ENCODE measurements around the gene SLC4A1AP. TPM values are rescaled to one million over a fixed set of nuclear protein-coding genes. Genes with fewer than 3 reads are reported as not detected.

The SLC4A1AP gene
- total RNA-seq, 1 experiment from 2014 or later = 19.8 TPM

DNA sequence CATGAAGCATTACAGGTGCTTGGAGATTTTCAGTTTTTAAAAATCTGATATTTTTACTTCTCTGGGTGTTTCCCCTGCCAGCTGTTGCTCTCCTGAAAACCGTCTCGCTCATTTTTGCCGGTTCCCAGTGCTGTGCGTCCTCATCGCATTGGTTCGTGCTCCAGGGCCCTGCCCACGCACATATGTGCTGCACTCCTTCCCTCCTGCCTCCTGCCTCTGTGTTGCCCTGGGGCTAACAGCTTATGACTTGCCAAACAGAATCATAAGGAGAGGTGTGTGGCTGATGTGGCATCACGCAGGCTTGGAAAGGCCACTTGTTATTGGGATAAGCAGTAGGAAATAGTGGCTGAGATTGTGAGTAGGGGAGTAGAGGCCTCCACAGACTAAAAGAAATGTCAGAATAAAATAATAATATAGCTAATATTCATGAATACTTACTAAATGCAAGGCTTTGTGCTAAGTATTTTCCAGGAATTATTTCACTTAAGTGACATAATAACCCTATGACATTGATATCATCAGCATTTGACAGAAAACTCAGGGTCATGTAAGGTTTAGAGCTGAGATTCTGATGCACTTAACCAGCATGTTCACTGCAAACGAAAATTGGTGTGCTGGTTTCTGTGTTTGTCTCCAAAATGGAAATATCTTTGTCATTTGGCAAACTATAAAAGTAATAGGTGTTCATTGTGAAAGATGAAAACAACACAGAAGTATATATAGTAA, 53.5 kb downstream of the SLC4A1AP start:
- TF ChIP-seq ZFX (IDR thresholded peaks at IDR 0.05) = no peak
- TF ChIP-seq, protein P1, sequence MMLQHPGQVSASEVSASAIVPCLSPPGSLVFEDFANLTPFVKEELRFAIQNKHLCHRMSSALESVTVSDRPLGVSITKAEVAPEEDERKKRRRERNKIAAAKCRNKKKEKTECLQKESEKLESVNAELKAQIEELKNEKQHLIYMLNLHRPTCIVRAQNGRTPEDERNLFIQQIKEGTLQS (IDR thresholded peaks at IDR 0.05) = no peak
- TF ChIP-seq TCF7L2 (IDR thresholded peaks at IDR 0.05; ENCODE audit: borderline replicate concordance, extremely low read depth, insufficient read depth, insufficient read length) = no peak
- peak overlapping the region; percentile 52 for H3K9ac ChIP-seq (ENCODE audit: low read length)
- no peak overlapping the region for H2AFZ ChIP-seq (ENCODE audit: low read depth, low read length, poor library complexity, severe bottlenecking)
- POLR2A ChIA-PET = interaction anchor here (0.7 to 2.1 kb wide), 2 partner anchors 10 to 35 kb away, joined by 3 to 14 read pairs; no protein-coding TSS in a partner anchor
- H3K9me2 ChIP-seq (ENCODE audit: insufficient read depth) = no peaks in the 10 kb centered on the region
- peaks cover 35 to 66% of the 10 kb centered on the region in 2 experiments for H3K4me1 ChIP-seq (ENCODE audit: control insufficient read depth in 1 of 2, insufficient read depth in 2 of 2, low read length in 2 of 2)
- no peaks in the 10 kb centered on the region for H3K79me2 ChIP-seq (ENCODE audit: insufficient read depth, low read length)
- intact Hi-C loops (cut with micrococcal nuclease) = no loop called here
- CTCF ChIA-PET = interaction anchor here (1.0 to 1.7 kb wide), 5 partner anchors 11 to 90 kb away, joined by 3 to 9 read pairs (median 4); no protein-coding TSS in a partner anchor
- H3K27me3 ChIP-seq (ENCODE audit: insufficient read depth, low read length) = no peaks in the 10 kb centered on the region
- H3K9me3 ChIP-seq (ENCODE audit: control insufficient read depth in 1 of 2, insufficient read depth in 1 of 2, low read depth in 1 of 2, low read length in 2 of 2) = no peaks in the 10 kb centered on the region
- H3K4me2 ChIP-seq (ENCODE audit: low read length) = peak overlapping the region; percentile 79
- no peaks in the 10 kb centered on the region for H3K36me3 ChIP-seq (ENCODE audit: control insufficient read depth in 1 of 2, insufficient read depth in 2 of 2, low read length in 2 of 2)
- RAD21 ChIA-PET (ENCODE audit: low non-redundant PET in 1 of 2, low total read pairs in 2 of 2, uncharacterized antibody in 2 of 2, unreplicated experiment in 2 of 2) = no interaction called here
- H3K4me3 ChIP-seq (replicated peaks in 1 of 2; ENCODE audit: low read depth in 1 of 2, low read length in 2 of 2) = peak overlapping the region in 1 of 2 experiments; percentile 32; a peak in 3 of 4 replicates
- BruUV-seq (replicated peaks) = no TSS peak
- no peak for DNase-seq (ENCODE audit: low read depth, low spot score)
- peak; percentile 39 for ATAC-seq
- no peaks in the 10 kb centered on the region for H4K20me1 ChIP-seq (ENCODE audit: insufficient read depth)
- H3K27ac ChIP-seq (ENCODE audit: low read depth, low read length) = no peak overlapping the region

DNA sequence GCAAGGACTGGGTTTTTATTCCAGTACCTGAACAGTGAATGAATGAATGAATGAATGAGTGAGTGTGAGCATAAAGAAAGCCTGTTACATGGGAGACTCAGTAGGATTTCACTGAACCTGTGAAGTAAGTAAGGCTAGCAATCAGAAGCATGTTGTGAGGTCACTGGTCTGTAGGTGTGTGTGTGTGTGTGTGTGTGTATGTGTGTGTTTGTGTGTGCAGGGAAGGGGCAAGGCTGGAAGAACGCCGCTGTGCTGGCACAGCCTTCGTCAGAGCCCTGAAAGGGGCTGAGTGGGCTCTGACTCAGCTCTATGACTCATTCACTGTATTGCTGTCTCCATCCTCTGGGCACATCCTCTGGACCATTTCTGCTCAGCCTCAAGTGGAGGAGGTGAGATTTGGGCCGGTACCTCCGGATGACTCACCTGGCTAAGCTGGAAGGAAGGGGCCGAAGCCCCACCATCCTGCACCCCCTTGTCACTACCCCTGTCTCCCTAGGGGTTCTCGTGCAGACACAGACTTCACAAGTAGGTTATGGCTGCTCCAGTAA, 56.4 kb downstream of the SLC4A1AP start:
- Histone ChIP-seq H3K79me2 (ENCODE audit: insufficient read depth, low read length) (no peaks in the 10 kb centered on the region), H3K4me1 (ENCODE audit: control insufficient read depth in 1 of 2, insufficient read depth in 2 of 2, low read length in 2 of 2) (peaks cover 37 to 73% of the 10 kb centered on the region in 2 experiments), H4K20me1 (ENCODE audit: insufficient read depth) (no peaks in the 10 kb centered on the region), H3K9me3 (ENCODE audit: control insufficient read depth in 1 of 2, insufficient read depth in 1 of 2, low read depth in 1 of 2, low read length in 2 of 2) (no peaks in the 10 kb centered on the region), H3K4me3 (replicated peaks in 1 of 2; ENCODE audit: low read depth in 1 of 2, low read length in 2 of 2) (peak overlapping the region in 1 of 2 experiments; percentile 20; a peak in 1 of 4 replicates), H3K36me3 (ENCODE audit: control insufficient read depth in 1 of 2, insufficient read depth in 2 of 2, low read length in 2 of 2) (no peaks in the 10 kb centered on the region), H3K9me2 (ENCODE audit: insufficient read depth) (no peaks in the 10 kb centered on the region), H2AFZ (ENCODE audit: low read depth, low read length, poor library complexity, severe bottlenecking) (peak overlapping the region; percentile 92), H3K27me3 (ENCODE audit: insufficient read depth, low read length) (no peaks in the 10 kb centered on the region), H3K9ac (ENCODE audit: low read length) (peak overlapping the region; percentile 40), H3K27ac (ENCODE audit: low read depth, low read length) (0 out of 2 replicates have a peak overlapping the region, but pooled peaks have one; percentile 42), H3K4me2 (ENCODE audit: low read length) (peak overlapping the region; percentile 78)
- ATAC-seq = peak; percentile 63
- peak; percentile 89 for DNase-seq (ENCODE audit: low read depth, low spot score)
- ChIA-PET POLR2A (interaction anchor here (1.2 to 1.7 kb wide), 2 partner anchors 18 to 33 kb away, joined by 3 to 4 read pairs; no protein-coding TSS in a partner anchor), RAD21 (ENCODE audit: low non-redundant PET in 1 of 2, low total read pairs in 2 of 2, uncharacterized antibody in 2 of 2, unreplicated experiment in 2 of 2) (interaction anchor here in 1 of 2 experiments (1.1 kb wide), 1 partner anchor 33 kb away, joined by 3 read pairs; no protein-coding TSS in a partner anchor), CTCF (no interaction called here)
- TF ChIP-seq, protein P2, sequence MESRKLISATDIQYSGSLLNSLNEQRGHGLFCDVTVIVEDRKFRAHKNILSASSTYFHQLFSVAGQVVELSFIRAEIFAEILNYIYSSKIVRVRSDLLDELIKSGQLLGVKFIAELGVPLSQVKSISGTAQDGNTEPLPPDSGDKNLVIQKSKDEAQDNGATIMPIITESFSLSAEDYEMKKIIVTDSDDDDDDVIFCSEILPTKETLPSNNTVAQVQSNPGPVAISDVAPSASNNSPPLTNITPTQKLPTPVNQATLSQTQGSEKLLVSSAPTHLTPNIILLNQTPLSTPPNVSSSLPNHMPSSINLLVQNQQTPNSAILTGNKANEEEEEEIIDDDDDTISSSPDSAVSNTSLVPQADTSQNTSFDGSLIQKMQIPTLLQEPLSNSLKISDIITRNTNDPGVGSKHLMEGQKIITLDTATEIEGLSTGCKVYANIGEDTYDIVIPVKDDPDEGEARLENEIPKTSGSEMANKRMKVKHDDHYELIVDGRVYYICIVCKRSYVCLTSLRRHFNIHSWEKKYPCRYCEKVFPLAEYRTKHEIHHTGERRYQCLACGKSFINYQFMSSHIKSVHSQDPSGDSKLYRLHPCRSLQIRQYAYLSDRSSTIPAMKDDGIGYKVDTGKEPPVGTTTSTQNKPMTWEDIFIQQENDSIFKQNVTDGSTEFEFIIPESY (IDR thresholded peaks at IDR 0.05; ENCODE audit: extremely low read depth, insufficient replicate concordance, low read length) = peak; percentile 60
- TF ChIP-seq TCF7L2 (IDR thresholded peaks at IDR 0.05; ENCODE audit: borderline replicate concordance, extremely low read depth, insufficient read depth, insufficient read length) (peak; percentile 81), CEBPB (IDR thresholded peaks at IDR 0.05; ENCODE audit: low read depth) (no peak), FOSL1 (IDR thresholded peaks at IDR 0.05; ENCODE audit: low read depth) (no peak), YY1 (IDR thresholded peaks at IDR 0.05; ENCODE audit: extremely low read depth, insufficient replicate concordance, low read depth, low read length) (peak; percentile 10), POLR2AphosphoS5 (IDR thresholded peaks at IDR 0.05; ENCODE audit: low read depth, low read length) (peak; percentile 63), SRF (IDR thresholded peaks at IDR 0.05; ENCODE audit: low read depth) (no peak)
- TF ChIP-seq, protein P3, sequence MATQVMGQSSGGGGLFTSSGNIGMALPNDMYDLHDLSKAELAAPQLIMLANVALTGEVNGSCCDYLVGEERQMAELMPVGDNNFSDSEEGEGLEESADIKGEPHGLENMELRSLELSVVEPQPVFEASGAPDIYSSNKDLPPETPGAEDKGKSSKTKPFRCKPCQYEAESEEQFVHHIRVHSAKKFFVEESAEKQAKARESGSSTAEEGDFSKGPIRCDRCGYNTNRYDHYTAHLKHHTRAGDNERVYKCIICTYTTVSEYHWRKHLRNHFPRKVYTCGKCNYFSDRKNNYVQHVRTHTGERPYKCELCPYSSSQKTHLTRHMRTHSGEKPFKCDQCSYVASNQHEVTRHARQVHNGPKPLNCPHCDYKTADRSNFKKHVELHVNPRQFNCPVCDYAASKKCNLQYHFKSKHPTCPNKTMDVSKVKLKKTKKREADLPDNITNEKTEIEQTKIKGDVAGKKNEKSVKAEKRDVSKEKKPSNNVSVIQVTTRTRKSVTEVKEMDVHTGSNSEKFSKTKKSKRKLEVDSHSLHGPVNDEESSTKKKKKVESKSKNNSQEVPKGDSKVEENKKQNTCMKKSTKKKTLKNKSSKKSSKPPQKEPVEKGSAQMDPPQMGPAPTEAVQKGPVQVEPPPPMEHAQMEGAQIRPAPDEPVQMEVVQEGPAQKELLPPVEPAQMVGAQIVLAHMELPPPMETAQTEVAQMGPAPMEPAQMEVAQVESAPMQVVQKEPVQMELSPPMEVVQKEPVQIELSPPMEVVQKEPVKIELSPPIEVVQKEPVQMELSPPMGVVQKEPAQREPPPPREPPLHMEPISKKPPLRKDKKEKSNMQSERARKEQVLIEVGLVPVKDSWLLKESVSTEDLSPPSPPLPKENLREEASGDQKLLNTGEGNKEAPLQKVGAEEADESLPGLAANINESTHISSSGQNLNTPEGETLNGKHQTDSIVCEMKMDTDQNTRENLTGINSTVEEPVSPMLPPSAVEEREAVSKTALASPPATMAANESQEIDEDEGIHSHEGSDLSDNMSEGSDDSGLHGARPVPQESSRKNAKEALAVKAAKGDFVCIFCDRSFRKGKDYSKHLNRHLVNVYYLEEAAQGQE (IDR thresholded peaks at IDR 0.05; ENCODE audit: low read depth) = no peak
- intact Hi-C loops (cut with micrococcal nuclease) = loop anchor here (1.0 to 2.0 kb wide), 2 partner anchors 33 to 672 kb away; partner anchors contain the start of gene FOSL2
- no TSS peak for BruUV-seq (replicated peaks)

All from HCT116 (cell line).